ENCODE measurements around the gene ZBTB32. TPM values are rescaled to one million over a fixed set of nuclear protein-coding genes. Genes with fewer than 3 reads are reported as not detected.

The ZBTB32 gene
- total RNA-seq, 8 experiments from 2014 or later: 0.43 to 34.3 (median 2.2) TPM

- Histone ChIP-seq H3K27ac (no peak overlapping the region), H3K4me1 (replicated peaks in 1 of 2) (peaks cover 3 to 4% of the 10 kb centered on the region in 2 donors), H3K4me3 (no peak overlapping the region)
- no peak for ATAC-seq (replicated peaks in 6 of 8)
- WGBS, 10 experiments: 75 to 100% (median 95%) methylated on average over 1 to 6 of the region's 37 CpGs; no CpG with 5 or more reads in 4 of the 10 experiments
- in situ Hi-C loops (cut with MboI; ENCODE audit: low pct_unique_long_range_greater_than_20kb in 2 of 9, low sequenced_read_pairs in 9 of 9, unreplicated experiment in 9 of 9): no loop called here
Measured at GRCh38 chr19:35738021-35738886, 33.9 kb downstream of the ZBTB32 start.

- 86 to 100% methylated on average over 1 to 2 of the region's 2 CpGs; no CpG with 5 or more reads in 8 of the 10 experiments for WGBS, 10 experiments
- H3K4me1 ChIP-seq (replicated peaks in 1 of 2): peaks cover 3 to 4% of the 10 kb centered on the region in 2 donors
- no peak for ATAC-seq (replicated peaks in 6 of 8)
- in situ Hi-C loops (cut with MboI; ENCODE audit: low pct_unique_long_range_greater_than_20kb in 2 of 9, low sequenced_read_pairs in 9 of 9, unreplicated experiment in 9 of 9): no loop called here
- no peak overlapping the region for H3K4me3 ChIP-seq
- H3K27ac ChIP-seq: no peak overlapping the region
Measured at GRCh38 chr19:35738887-35739229, 34.5 kb downstream of the ZBTB32 start.

GRCh38 chr19:35739275-35740107, 35.1 kb downstream of the ZBTB32 start:
- Histone ChIP-seq H3K4me3 (peak overlapping the region in 4 of 5 donors; percentile 38 to 52 (median 42)), H3K27ac (no peak overlapping the region), H3K4me1 (replicated peaks in 1 of 2) (peaks cover 6 to 8% of the 10 kb centered on the region in 2 donors)
- ATAC-seq (replicated peaks in 6 of 8): no peak
- WGBS, 10 experiments: 43 to 100% (median 89%) methylated on average over 1 to 11 of the region's 29 CpGs; no CpG with 5 or more reads in 5 of the 10 experiments
- in situ Hi-C loops (cut with MboI; ENCODE audit: low pct_unique_long_range_greater_than_20kb in 2 of 9, low sequenced_read_pairs in 9 of 9, unreplicated experiment in 9 of 9): no loop called here

- ATAC-seq (replicated peaks in 6 of 8): no peak
- H3K4me3 ChIP-seq: peak overlapping the region; percentile 36 to 52 (median 40)
- H3K27ac ChIP-seq: no peak overlapping the region
- WGBS, 10 experiments: 0% methylated on average over 1 of the region's 16 CpGs; no CpG with 5 or more reads in 9 of the 10 experiments
- in situ Hi-C loops (cut with MboI; ENCODE audit: low pct_unique_long_range_greater_than_20kb in 2 of 9, low sequenced_read_pairs in 9 of 9, unreplicated experiment in 9 of 9): no loop called here
- peaks cover 6 to 8% of the 10 kb centered on the region in 2 donors for H3K4me1 ChIP-seq (replicated peaks in 1 of 2)
Measured at GRCh38 chr19:35740108-35740422, 35.7 kb downstream of the ZBTB32 start.

GRCh38 chr19:35740423-35741202, 36.3 kb downstream of the ZBTB32 start:
- in situ Hi-C loops (cut with MboI; ENCODE audit: low pct_unique_long_range_greater_than_20kb in 2 of 9, low sequenced_read_pairs in 9 of 9, unreplicated experiment in 9 of 9): no loop called here
- peak overlapping the region; percentile 36 to 52 (median 40) for H3K4me3 ChIP-seq
- peak; percentile 62 to 82 (median 78) for ATAC-seq (replicated peaks in 6 of 8)
- peak overlapping the region; percentile 80 to 81 for H3K27ac ChIP-seq
- H3K4me1 ChIP-seq (replicated peaks in 1 of 2): peaks cover 6 to 8% of the 10 kb centered on the region in 2 donors
- WGBS, 10 experiments: 0 to 4% (median 0%) methylated on average over 3 to 12 of the region's 63 CpGs; no CpG with 5 or more reads in 3 of the 10 experiments

- no peak for ATAC-seq (replicated peaks in 6 of 8)
- H3K4me3 ChIP-seq: peak overlapping the region; percentile 35 to 52 (median 40)
- H3K27ac ChIP-seq: peak overlapping the region; percentile 80 to 81
- in situ Hi-C loops (cut with MboI; ENCODE audit: low pct_unique_long_range_greater_than_20kb in 2 of 9, low sequenced_read_pairs in 9 of 9, unreplicated experiment in 9 of 9): no loop called here
- 0 to 5% (median 0%) methylated on average over 2 to 11 of the region's 12 CpGs; no CpG with 5 or more reads in 6 of the 10 experiments for WGBS, 10 experiments
- peaks cover 7 to 8% of the 10 kb centered on the region in 2 donors for H3K4me1 ChIP-seq (replicated peaks in 1 of 2)
Measured at GRCh38 chr19:35741203-35741515, 36.8 kb downstream of the ZBTB32 start.

- WGBS, 10 experiments: 73 to 100% (median 95%) methylated on average over 1 to 6 of the region's 9 CpGs; no CpG with 5 or more reads in 5 of the 10 experiments
- Histone ChIP-seq H3K27ac (peak within 1 kb of the TSS; percentile 80 to 81), H3K4me1 (replicated peaks in 1 of 2) (peaks cover 10 to 11% of the 10 kb centered on the region in 2 donors), H3K4me3 (peak within 1 kb of the TSS; percentile 35 to 52 (median 40))
- no peak for ATAC-seq (replicated peaks in 6 of 8)
- in situ Hi-C loops (cut with MboI; ENCODE audit: low pct_unique_long_range_greater_than_20kb in 2 of 9, low sequenced_read_pairs in 9 of 9, unreplicated experiment in 9 of 9): no loop called here
Measured at GRCh38 chr19:35742121-35742724, 37.9 kb downstream of the ZBTB32 start, which contains the start of gene IGFLR1. Gene IGFLR1, minus strand, starts transcription at chr19:35742452. Its CDS starts 1,272 bp downstream, at chr19:35741180.

- Histone ChIP-seq H3K4me3 (peak overlapping the region; percentile 97 to 99 (median 98)), H3K4me1 (replicated peaks in 1 of 2) (peaks cover 11 to 12% of the 10 kb centered on the region in 2 donors), H3K27ac (no peak overlapping the region)
- WGBS, 10 experiments: 33 to 100% (median 83%) methylated on average over 1 to 13 of the region's 19 CpGs; no CpG with 5 or more reads in 3 of the 10 experiments
- no peak for ATAC-seq (replicated peaks in 6 of 8)
- in situ Hi-C loops (cut with MboI; ENCODE audit: low pct_unique_long_range_greater_than_20kb in 2 of 9, low sequenced_read_pairs in 9 of 9, unreplicated experiment in 9 of 9): no loop called here
Measured at GRCh38 chr19:35743640-35744429, 39.5 kb downstream of the ZBTB32 start.

- ATAC-seq (replicated peaks in 6 of 8): peak; percentile 43 to 56 (median 47)
- peak overlapping the region; percentile 99 to 100 for H3K27ac ChIP-seq
- peak overlapping the region; percentile 97 to 99 (median 98) for H3K4me3 ChIP-seq
- peaks cover 16 to 20% of the 10 kb centered on the region in 2 donors for H3K4me1 ChIP-seq (replicated peaks in 1 of 2)
- 0 to 2% (median 0%) methylated on average over 1 to 13 of the region's 41 CpGs; no CpG with 5 or more reads in 1 of the 10 experiments for WGBS, 10 experiments
- in situ Hi-C loops (cut with MboI; ENCODE audit: low pct_unique_long_range_greater_than_20kb in 2 of 9, low sequenced_read_pairs in 9 of 9, unreplicated experiment in 9 of 9): no loop called here
Measured at GRCh38 chr19:35744430-35745327, 40.3 kb downstream of the ZBTB32 start.

GRCh38 chr19:35745328-35746086, 41.1 kb downstream of the ZBTB32 start, which contains the start of the genes PSENEN and U2AF1L4:
Gene PSENEN, plus strand, starts transcription at chr19:35745651. Its CDS starts 280 bp downstream, at chr19:35745931.
Gene U2AF1L4, minus strand, starts transcription at chr19:35745418. Its CDS starts 27 bp downstream, at chr19:35745391.
- Histone ChIP-seq H3K27ac (peak within 1 kb of the TSS; percentile 99 to 100), H3K4me3 (peak within 1 kb of the TSS; percentile 97 to 99 (median 98)), H3K4me1 (replicated peaks in 1 of 2) (peaks cover 16 to 22% of the 10 kb centered on the region in 2 donors)
- WGBS, 10 experiments: 0 to 7% (median 1%) methylated on average over 1 to 27 of the region's 40 CpGs; no CpG with 5 or more reads in 4 of the 10 experiments
- in situ Hi-C loops (cut with MboI; ENCODE audit: low pct_unique_long_range_greater_than_20kb in 2 of 9, low sequenced_read_pairs in 9 of 9, unreplicated experiment in 9 of 9): no loop called here
- peak; percentile 40 to 61 (median 54) for ATAC-seq (replicated peaks in 6 of 8)

Measured in motor neuron (in vitro differentiated cells).